ENCODE measurements around the gene STT3A. TPM values are rescaled to one million over a fixed set of nuclear protein-coding genes. Genes with fewer than 3 reads are reported as not detected.

Gene STT3A
- total and polyA plus RNA-seq, 2 experiments from 2014 or later: 65.5 to 130 TPM

DNA sequence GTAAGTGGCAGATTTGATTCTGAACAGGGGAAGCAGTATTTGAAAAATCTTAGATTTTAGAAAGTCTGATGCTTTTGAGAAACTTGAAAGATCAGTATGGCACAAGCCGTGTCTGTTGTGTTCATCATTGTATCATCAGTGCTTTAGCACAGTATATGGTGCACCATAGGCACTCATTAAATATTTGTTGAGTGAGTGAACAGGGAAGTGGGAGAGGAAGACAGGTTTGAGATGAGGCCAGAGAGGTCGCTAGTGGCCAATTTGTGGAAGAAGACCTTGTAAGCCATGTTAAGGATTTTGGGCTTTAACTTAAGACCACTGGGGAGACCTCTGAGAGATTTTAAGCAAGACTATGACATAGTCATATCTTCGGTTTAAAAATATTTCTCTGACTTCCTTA is 45.2 kb downstream of the STT3A start:
- TF ChIP-seq, protein P1, sequence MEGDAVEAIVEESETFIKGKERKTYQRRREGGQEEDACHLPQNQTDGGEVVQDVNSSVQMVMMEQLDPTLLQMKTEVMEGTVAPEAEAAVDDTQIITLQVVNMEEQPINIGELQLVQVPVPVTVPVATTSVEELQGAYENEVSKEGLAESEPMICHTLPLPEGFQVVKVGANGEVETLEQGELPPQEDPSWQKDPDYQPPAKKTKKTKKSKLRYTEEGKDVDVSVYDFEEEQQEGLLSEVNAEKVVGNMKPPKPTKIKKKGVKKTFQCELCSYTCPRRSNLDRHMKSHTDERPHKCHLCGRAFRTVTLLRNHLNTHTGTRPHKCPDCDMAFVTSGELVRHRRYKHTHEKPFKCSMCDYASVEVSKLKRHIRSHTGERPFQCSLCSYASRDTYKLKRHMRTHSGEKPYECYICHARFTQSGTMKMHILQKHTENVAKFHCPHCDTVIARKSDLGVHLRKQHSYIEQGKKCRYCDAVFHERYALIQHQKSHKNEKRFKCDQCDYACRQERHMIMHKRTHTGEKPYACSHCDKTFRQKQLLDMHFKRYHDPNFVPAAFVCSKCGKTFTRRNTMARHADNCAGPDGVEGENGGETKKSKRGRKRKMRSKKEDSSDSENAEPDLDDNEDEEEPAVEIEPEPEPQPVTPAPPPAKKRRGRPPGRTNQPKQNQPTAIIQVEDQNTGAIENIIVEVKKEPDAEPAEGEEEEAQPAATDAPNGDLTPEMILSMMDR (IDR thresholded peaks at IDR 0.05; ENCODE audit: low read depth, low read length): no peak
- H3K27ac ChIP-seq: no peak overlapping the region
- H3K27me3 ChIP-seq: no peaks in the 10 kb centered on the region
- H3K4me1 ChIP-seq (ENCODE audit: low read depth): no peaks in the 10 kb centered on the region
- peaks cover 32% of the 10 kb centered on the region for H3K36me3 ChIP-seq
- DNase-seq (ENCODE audit: low read depth in 1 of 2, low spot score in 1 of 2): no peak
- no peaks in the 10 kb centered on the region for H3K9me3 ChIP-seq (ENCODE audit: low read depth)
- no peak overlapping the region for H3K4me3 ChIP-seq

DNA sequence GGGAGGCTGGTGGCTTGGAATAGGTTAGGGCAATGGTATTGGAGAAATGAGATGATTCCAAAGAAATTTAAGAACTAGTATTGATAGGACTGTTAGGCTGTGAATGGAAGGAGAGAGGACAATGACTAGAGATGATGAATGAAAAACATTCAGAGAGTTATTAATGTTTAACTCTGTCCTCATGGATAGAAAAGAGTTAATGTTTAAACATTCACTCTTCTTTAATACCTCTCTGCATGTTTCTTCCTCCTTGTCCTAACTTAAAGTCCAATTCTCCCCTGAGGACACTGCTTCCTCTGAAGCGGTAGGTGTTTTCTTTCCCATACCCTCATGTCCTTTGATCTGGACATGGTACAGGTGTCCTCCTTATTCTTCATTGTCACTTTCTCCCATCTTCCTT is 45.7 kb downstream of the STT3A start:
- no peak for DNase-seq (ENCODE audit: low read depth in 1 of 2, low spot score in 1 of 2)
- no peaks in the 10 kb centered on the region for H3K4me1 ChIP-seq (ENCODE audit: low read depth)
- no peaks in the 10 kb centered on the region for H3K9me3 ChIP-seq (ENCODE audit: low read depth)
- TF ChIP-seq, protein P1 (IDR thresholded peaks at IDR 0.05; ENCODE audit: low read depth, low read length): no peak
- peaks cover 28% of the 10 kb centered on the region for H3K36me3 ChIP-seq
- H3K27me3 ChIP-seq: no peaks in the 10 kb centered on the region
- H3K27ac ChIP-seq: no peak overlapping the region
- no peak overlapping the region for H3K4me3 ChIP-seq

DNA sequence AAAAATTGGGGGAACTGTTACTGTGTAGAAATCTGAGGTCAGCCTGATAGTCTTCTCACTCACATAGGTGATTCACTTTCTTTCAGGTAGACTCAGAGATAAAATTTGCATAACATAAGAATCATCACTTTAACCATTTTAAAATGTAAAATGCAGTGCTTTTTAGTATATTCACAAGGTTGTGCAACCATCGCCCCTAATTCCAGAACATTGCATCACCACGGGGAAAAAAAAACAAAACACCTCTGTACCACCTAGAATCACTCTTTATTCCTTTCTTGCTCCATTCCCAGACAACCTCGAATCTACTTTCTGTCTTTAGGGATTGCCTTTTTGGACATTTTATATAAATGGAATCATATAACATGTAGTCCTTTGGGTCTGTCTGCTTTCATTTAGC is 53.2 kb downstream of the STT3A start:
- no peak for DNase-seq (ENCODE audit: low read depth in 1 of 2, low spot score in 1 of 2)
- Histone ChIP-seq H3K27ac (no peak overlapping the region), H3K27me3 (no peaks in the 10 kb centered on the region), H3K4me1 (ENCODE audit: low read depth) (no peaks in the 10 kb centered on the region), H3K36me3 (peaks cover 20% of the 10 kb centered on the region), H3K4me3 (no peak overlapping the region), H3K9me3 (ENCODE audit: low read depth) (no peaks in the 10 kb centered on the region)
- TF ChIP-seq, protein P1 (IDR thresholded peaks at IDR 0.05; ENCODE audit: low read depth, low read length): no peak

DNA sequence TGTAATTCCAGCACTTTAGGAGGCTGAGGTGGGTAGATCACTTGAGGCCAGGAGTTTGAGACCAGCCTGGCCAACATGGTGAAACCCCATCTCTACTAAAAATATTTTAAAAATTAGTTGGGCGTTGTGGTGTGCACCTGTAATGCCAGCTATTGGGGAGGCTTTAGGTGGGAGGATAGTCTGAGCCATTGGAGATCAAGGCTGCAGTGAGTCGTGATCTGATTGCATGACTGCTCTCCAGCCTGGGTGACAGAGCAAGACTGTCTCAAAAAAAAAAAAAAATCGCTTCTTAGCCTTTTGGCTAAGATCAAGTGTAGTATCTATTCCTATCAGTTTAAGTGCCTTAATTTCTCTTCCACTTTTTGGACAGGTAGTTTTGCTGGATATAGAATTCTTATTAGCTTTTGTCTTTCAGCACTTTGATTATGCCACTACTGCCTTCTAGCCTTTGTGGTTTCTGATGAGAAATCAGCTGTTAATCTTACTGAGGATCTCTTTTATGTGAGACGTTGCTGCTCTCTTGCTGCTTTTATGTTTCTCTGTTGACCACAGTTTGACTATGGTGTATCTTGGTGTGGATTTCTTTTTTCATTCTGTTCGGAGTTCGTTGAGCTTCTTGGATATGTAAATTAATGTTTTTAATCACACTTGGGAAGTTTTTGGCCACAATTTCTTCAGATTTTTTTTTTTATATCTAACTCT is 57.0 kb downstream of the STT3A start:
- DNase-seq (ENCODE audit: low read depth in 1 of 2, low spot score in 1 of 2): no peak
- Histone ChIP-seq H3K4me1 (ENCODE audit: low read depth) (no peaks in the 10 kb centered on the region), H3K4me3 (no peak overlapping the region), H3K36me3 (peaks cover 12% of the 10 kb centered on the region), H3K27ac (no peak overlapping the region), H3K9me3 (ENCODE audit: low read depth) (no peaks in the 10 kb centered on the region), H3K27me3 (no peaks in the 10 kb centered on the region)
- TF ChIP-seq, protein P1 (IDR thresholded peaks at IDR 0.05; ENCODE audit: low read depth, low read length): no peak

DNA sequence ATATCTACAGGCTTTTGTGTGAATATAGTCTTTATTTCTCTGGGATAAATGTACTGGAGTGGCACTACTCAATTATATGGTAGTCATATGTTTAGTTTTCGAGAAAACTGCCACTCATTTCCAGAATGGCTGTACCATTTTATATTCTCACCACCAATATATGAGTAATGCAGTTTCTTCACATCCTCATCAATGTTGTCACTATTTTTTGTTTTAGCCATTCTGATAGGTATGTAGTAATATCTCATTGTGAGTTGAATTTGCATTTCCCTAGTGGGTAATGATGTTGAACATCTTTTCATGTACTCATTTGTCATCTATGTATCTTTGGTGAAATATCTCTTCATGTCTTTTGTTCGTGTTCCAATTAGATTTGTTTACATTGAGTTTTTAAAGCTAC is 70.0 kb downstream of the STT3A start:
- peaks cover under 1% of the 10 kb centered on the region for H3K36me3 ChIP-seq

More for the DNA sequence above, 70.0 kb downstream of the STT3A start:
- no peaks in the 10 kb centered on the region for H3K27me3 ChIP-seq
- H3K4me1 ChIP-seq (ENCODE audit: low read depth): no peaks in the 10 kb centered on the region
- H3K27ac ChIP-seq: no peak overlapping the region
- TF ChIP-seq, protein P1 (IDR thresholded peaks at IDR 0.05; ENCODE audit: low read depth, low read length): no peak
- H3K9me3 ChIP-seq (ENCODE audit: low read depth): no peaks in the 10 kb centered on the region
- DNase-seq (ENCODE audit: low read depth in 1 of 2, low spot score in 1 of 2): no peak
- H3K4me3 ChIP-seq: no peak overlapping the region
